ENCODE data around the gene KDM4C.

DNA sequence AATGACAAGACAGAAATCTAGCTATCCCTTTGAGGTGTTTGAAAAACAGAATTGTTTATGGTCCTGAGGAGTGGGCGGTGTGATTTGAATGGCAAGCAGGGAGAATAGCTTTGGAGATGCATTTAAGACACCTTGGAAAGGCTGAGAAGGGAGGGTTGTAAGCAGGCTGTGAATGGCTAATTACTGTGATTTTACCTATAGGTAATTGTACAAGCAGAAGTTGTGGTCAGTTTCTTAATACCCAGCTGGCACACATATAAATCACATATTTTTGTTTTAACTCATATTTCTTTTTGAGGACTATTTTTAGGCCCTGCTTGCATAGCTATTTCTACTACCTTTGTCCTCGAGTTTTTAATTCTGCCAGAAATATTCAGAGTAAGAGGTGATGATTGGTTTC, 248.6 kb downstream of the KDM4C start:
- TF ChIP-seq POLR2A (IDR thresholded peaks at IDR 0.05) (no peak), EP300 (IDR thresholded peaks at IDR 0.05) (no peak)
- TF ChIP-seq, protein P1, sequence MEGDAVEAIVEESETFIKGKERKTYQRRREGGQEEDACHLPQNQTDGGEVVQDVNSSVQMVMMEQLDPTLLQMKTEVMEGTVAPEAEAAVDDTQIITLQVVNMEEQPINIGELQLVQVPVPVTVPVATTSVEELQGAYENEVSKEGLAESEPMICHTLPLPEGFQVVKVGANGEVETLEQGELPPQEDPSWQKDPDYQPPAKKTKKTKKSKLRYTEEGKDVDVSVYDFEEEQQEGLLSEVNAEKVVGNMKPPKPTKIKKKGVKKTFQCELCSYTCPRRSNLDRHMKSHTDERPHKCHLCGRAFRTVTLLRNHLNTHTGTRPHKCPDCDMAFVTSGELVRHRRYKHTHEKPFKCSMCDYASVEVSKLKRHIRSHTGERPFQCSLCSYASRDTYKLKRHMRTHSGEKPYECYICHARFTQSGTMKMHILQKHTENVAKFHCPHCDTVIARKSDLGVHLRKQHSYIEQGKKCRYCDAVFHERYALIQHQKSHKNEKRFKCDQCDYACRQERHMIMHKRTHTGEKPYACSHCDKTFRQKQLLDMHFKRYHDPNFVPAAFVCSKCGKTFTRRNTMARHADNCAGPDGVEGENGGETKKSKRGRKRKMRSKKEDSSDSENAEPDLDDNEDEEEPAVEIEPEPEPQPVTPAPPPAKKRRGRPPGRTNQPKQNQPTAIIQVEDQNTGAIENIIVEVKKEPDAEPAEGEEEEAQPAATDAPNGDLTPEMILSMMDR (IDR thresholded peaks at IDR 0.05) = no peak

Data from sigmoid colon (tissue), 4 donors.